Endothelial cell (in vitro differentiated cells): Measurements from ENCODE around the gene ARPC4. TPM values are rescaled to one million over a fixed set of nuclear protein-coding genes. Genes with fewer than 3 reads are reported as not detected.
A peak's percentile ranks its signal among the peaks of the same experiment; 100 is the strongest.
"Not testable (repeated sequence)": the region's sequence is repeated elsewhere in the genome, so short reads cannot be mapped to it uniquely, and the experiment has no call there.

Experiments
- DNase-seq: peaks from one replicate; pipeline ENCODE4 v3.0.0; 2021; ENCODE audit warnings: low spot score
- H3K27ac Mint-ChIP-seq: one replicate; pipeline ENCODE4 v1.8.0; 2021; ENCODE audit warnings: mixed read lengths, inconsistent platforms; ENCODE audit not compliant: unreplicated experiment
- H3K27me3 Mint-ChIP-seq: one replicate; pipeline ENCODE4 v1.8.0; 2021; ENCODE audit warnings: mild to moderate bottlenecking, moderate library complexity, mixed read lengths, inconsistent platforms; ENCODE audit not compliant: unreplicated experiment
- H3K36me3 Mint-ChIP-seq: one replicate; pipeline ENCODE4 v1.8.0; 2021; ENCODE audit warnings: mild to moderate bottlenecking, low read depth, mixed read lengths, inconsistent platforms; ENCODE audit not compliant: unreplicated experiment
- H3K4me1 Mint-ChIP-seq: one replicate; pipeline ENCODE4 v1.8.0; 2021; ENCODE audit warnings: mild to moderate bottlenecking, mixed read lengths, inconsistent platforms; ENCODE audit not compliant: unreplicated experiment
- H3K4me3 Mint-ChIP-seq: one replicate; pipeline ENCODE4 v1.8.0; 2021; ENCODE audit warnings: mild to moderate bottlenecking, mixed read lengths, inconsistent platforms; ENCODE audit not compliant: unreplicated experiment
- H3K9me3 Mint-ChIP-seq: one replicate; pipeline ENCODE4 v1.8.0; 2021; ENCODE audit warnings: mixed read lengths, inconsistent platforms; ENCODE audit not compliant: unreplicated experiment
- CTCF ChIP-seq: fragments of 200-600 bp; sonication (generic); IDR thresholded peaks from one replicate; pipeline ENCODE4 v1.5.0; 2021; ENCODE audit warnings: antibody characterized with exemption; ENCODE audit not compliant: unreplicated experiment
- total RNA-seq: library from RNA; stranded (reverse); fragmentation: NEBNext Ultra II Directional; extraction: Animal tissue kit (Norgen Biotek cat#: 25700); gene quantifications from one replicate; pipeline ENCODE4 v1.2.1, GENCODE V29; 2021; ENCODE audit not compliant: unreplicated experiment

Gene ARPC4
- total RNA-seq, 1 donor from 2014 or later: 203 TPM

GRCh38 chr3:9843715-9844438 is 51.0 kb downstream of the ARPC4 start, which contains the start of gene RPUSD3:
Gene RPUSD3 (minus strand): TSS chr3:9844008. CDS start chr3:9843990, 18 bp downstream.
- H3K4me1 Mint-ChIP-seq: peaks cover 9% of the 10 kb centered on the region
- H3K36me3 Mint-ChIP-seq: peaks cover 12% of the 10 kb centered on the region
- peak; percentile 99 for DNase-seq
- no peaks in the 10 kb centered on the region for H3K9me3 Mint-ChIP-seq
- H3K4me3 Mint-ChIP-seq: peak within 1 kb of the TSS; percentile 95
- no peaks in the 10 kb centered on the region for H3K27me3 Mint-ChIP-seq
- H3K27ac Mint-ChIP-seq: peak within 1 kb of the TSS; percentile 52
- no peak for TF ChIP-seq CTCF

- no peak for TF ChIP-seq CTCF
- H3K27me3 Mint-ChIP-seq: no peaks in the 10 kb centered on the region
- no peak overlapping the region for H3K27ac Mint-ChIP-seq
- no peak overlapping the region for H3K4me3 Mint-ChIP-seq
- peaks cover 5% of the 10 kb centered on the region for H3K36me3 Mint-ChIP-seq
- H3K4me1 Mint-ChIP-seq: peaks cover 9% of the 10 kb centered on the region
- H3K9me3 Mint-ChIP-seq: no peaks in the 10 kb centered on the region
- no peak for DNase-seq
Measured at GRCh38 chr3:9846231-9846630, 53.3 kb downstream of the ARPC4 start.

- Mint-ChIP-seq H3K4me1 (peaks cover 6% of the 10 kb centered on the region), H3K27me3 (no peaks in the 10 kb centered on the region), H3K36me3 (peaks cover 4% of the 10 kb centered on the region), H3K27ac (no peak overlapping the region), H3K4me3 (no peak overlapping the region), H3K9me3 (no peaks in the 10 kb centered on the region)
- DNase-seq: no peak
- no peak for TF ChIP-seq CTCF
Measured at GRCh38 chr3:9846931-9847488, 54.1 kb downstream of the ARPC4 start.

- not testable (repeated sequence) for H3K4me3 Mint-ChIP-seq, H3K9me3 Mint-ChIP-seq, DNase-seq, H3K27me3 Mint-ChIP-seq, H3K27ac Mint-ChIP-seq, H3K4me1 Mint-ChIP-seq, H3K36me3 Mint-ChIP-seq
Measured at GRCh38 chr3:9847870-9848269, 55.0 kb downstream of the ARPC4 start.

- not testable (repeated sequence) for H3K36me3 Mint-ChIP-seq, H3K4me3 Mint-ChIP-seq, H3K27me3 Mint-ChIP-seq, H3K4me1 Mint-ChIP-seq, H3K9me3 Mint-ChIP-seq, H3K27ac Mint-ChIP-seq, DNase-seq
Measured at GRCh38 chr3:9848860-9849259, 56.0 kb downstream of the ARPC4 start.

GRCh38 chr3:9851383-9851782 is 58.5 kb downstream of the ARPC4 start:
- H3K36me3 Mint-ChIP-seq, H3K27ac Mint-ChIP-seq, H3K27me3 Mint-ChIP-seq, H3K4me3 Mint-ChIP-seq, H3K4me1 Mint-ChIP-seq, H3K9me3 Mint-ChIP-seq, DNase-seq: not testable (repeated sequence)

- H3K36me3 Mint-ChIP-seq, H3K9me3 Mint-ChIP-seq, H3K4me3 Mint-ChIP-seq, DNase-seq, H3K27me3 Mint-ChIP-seq, H3K4me1 Mint-ChIP-seq, H3K27ac Mint-ChIP-seq: not testable (repeated sequence)
Measured at GRCh38 chr3:9851926-9852325, 59.0 kb downstream of the ARPC4 start.
